ENCODE results near the gene NFE2L3.

NFE2L3 gene

GRCh38 chr7:26151096-26151495, 902 bp upstream of the NFE2L3 start:
- TF ChIP-seq GLIS3 (CRISPR knock-in tag; IDR thresholded peaks at IDR 0.05) = no peak
- TF ChIP-seq RARB (CRISPR knock-in tag; IDR thresholded peaks at IDR 0.05) = no peak
- no peak for TF ChIP-seq TOX (CRISPR knock-in tag; IDR thresholded peaks at IDR 0.05; ENCODE audit: borderline replicate concordance)
- no peak for TF ChIP-seq BACH2 (CRISPR knock-in tag; IDR thresholded peaks at IDR 0.05; ENCODE audit: borderline replicate concordance)
- no peak for TF ChIP-seq ZNF565 (CRISPR knock-in tag; conservative IDR thresholded peaks at IDR 0.05; ENCODE audit: low read depth)
- TF ChIP-seq CSRNP3 (CRISPR knock-in tag; IDR thresholded peaks at IDR 0.05) = no peak
- TF ChIP-seq TSHZ2 (CRISPR knock-in tag; IDR thresholded peaks at IDR 0.05) = no peak
- TF ChIP-seq POU6F1 (CRISPR knock-in tag; IDR thresholded peaks at IDR 0.05; ENCODE audit: borderline replicate concordance, low read depth) = no peak
- no peak for TF ChIP-seq ESRRG (CRISPR knock-in tag; IDR thresholded peaks at IDR 0.05)
- TF ChIP-seq OSR1 (CRISPR knock-in tag; IDR thresholded peaks at IDR 0.05) = no peak
- TF ChIP-seq ZFP3 (CRISPR knock-in tag; IDR thresholded peaks at IDR 0.05) = no peak
- no peak for TF ChIP-seq CSDC2 (CRISPR knock-in tag; IDR thresholded peaks at IDR 0.05)
- TF ChIP-seq SNAI2 (CRISPR knock-in tag; IDR thresholded peaks at IDR 0.05) = no peak
- no peak for TF ChIP-seq PATZ1 (CRISPR knock-in tag; IDR thresholded peaks at IDR 0.05; ENCODE audit: borderline replicate concordance)
- TF ChIP-seq ARNTL (CRISPR knock-in tag; IDR thresholded peaks at IDR 0.05; ENCODE audit: borderline replicate concordance, low read depth) = no peak
- TF ChIP-seq ISL1 (CRISPR knock-in tag; IDR thresholded peaks at IDR 0.05) = no peak
- ATAC-seq = no peak

- TF ChIP-seq ZFP3 (CRISPR knock-in tag; IDR thresholded peaks at IDR 0.05) (no peak), ZNF565 (CRISPR knock-in tag; conservative IDR thresholded peaks at IDR 0.05; ENCODE audit: low read depth) (no peak), ZC3H10 (CRISPR knock-in tag; IDR thresholded peaks at IDR 0.05) (no peak), ESRRG (CRISPR knock-in tag; IDR thresholded peaks at IDR 0.05) (no peak), BACH2 (CRISPR knock-in tag; IDR thresholded peaks at IDR 0.05; ENCODE audit: borderline replicate concordance) (no peak), TCF4 (CRISPR knock-in tag; IDR thresholded peaks at IDR 0.05; ENCODE audit: borderline replicate concordance) (no peak), TSHZ2 (CRISPR knock-in tag; IDR thresholded peaks at IDR 0.05) (no peak)
- no peak for ATAC-seq
Measured at GRCh38 chr7:26151650-26151952, 397 bp upstream of the NFE2L3 start.

GRCh38 chr7:26152782-26153240, 813 bp downstream of the NFE2L3 start:
- ATAC-seq = peak; percentile 2; the same call in 1 of the 3 replicates

Measured in SK-N-SH treated with all-trans-retinoic acid at 6 μM for 48 hours (cell line).